CMK (cell line): ENCODE data around the gene MYO18A.
"Not testable (repeated sequence)": the region's sequence is repeated elsewhere in the genome, so short reads cannot be mapped to it uniquely, and the experiment has no call there.

Experiments
- DNase-seq: peaks from one replicate; pipeline ENCODE4 v3.0.0-alpha.2; 2010; ENCODE audit warnings: low read depth

Gene MYO18A

DNA sequence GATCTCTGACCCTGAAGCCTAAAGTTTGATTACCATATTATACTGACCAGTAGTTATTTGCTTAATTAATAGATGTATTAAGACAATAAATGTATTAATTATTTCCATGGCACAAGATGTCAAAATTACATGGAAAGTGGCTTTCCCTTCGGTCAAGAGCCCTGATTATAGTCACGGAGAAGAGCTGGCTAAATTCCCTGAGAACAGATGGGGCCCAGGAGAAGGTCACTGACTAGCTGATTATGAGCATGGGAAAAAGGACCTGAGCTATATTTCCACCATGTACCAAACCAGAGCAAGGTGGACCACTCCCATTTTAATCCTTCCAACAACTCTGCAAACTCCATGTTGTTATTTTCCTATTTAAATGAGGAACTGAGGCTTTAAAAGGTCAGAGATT, 12.9 kb upstream of the MYO18A start:
- no peak for DNase-seq

DNA sequence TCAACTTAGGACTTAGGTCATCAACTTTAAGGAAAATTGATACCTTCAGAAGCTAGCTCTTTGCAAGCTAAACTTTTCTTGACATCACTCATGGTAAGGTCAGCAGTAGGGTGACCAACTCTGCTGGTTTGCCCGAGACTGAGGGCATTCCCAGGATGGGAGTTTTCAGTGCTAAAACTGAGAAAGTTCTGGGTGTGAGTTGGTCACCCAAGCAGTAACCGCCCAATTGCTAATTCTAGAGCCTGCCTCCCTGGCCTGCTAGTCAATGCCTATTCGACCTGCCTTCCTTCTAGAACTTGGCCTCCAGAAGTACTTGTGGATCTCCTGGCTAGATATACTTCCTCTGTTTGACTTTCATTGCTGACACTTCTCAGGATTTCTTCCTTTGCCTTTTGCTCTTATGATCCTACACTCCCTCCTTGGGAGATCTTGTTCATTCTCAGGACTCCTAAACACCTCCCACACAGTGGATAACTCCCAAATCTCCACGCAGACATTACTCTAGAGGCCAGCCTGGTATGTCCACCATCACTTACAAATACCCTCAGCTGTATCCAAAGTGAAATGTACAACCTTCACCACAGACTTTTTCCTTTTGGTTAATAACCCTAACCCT, 10.5 kb upstream of the MYO18A start:
- DNase-seq, result no peak

DNA sequence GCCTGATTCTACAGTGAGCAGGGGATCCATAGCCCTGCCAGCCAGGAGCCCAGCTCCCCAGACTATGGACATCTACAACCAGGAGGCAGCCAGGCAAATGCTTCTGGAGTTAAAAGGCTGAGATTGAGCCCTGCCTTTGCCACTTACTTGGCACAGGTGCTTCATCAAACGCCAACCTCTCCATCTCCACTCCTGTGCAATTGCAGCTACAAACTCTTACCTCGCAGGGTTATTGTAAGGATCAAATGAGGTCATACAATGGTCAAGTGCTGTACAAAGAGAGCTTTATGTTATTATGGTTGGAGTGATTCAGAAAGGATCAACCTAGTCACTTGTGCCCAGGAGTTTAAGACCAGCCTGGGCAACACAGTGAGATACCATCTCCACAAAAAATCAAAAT, 9.8 kb upstream of the MYO18A start:
- no peak for DNase-seq

DNA sequence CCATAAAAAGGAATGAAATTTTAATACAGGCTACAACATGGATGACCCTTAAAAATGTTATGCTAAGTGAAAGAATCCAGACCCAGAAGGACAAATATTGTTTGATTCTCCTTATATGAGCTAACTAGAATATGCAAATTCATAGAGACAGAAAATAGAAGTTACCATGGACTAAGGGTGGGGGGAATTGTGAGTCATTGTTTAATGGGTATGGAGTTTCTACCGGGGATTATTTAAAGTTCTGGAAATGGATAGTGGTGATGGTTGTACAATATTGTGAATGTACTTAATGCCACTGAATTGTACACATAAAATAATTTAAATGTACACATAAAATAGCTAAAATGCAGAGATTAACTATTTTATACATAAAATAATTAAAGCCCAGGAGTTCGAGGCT, 9.2 kb upstream of the MYO18A start:
- DNase-seq, result no peak

DNA sequence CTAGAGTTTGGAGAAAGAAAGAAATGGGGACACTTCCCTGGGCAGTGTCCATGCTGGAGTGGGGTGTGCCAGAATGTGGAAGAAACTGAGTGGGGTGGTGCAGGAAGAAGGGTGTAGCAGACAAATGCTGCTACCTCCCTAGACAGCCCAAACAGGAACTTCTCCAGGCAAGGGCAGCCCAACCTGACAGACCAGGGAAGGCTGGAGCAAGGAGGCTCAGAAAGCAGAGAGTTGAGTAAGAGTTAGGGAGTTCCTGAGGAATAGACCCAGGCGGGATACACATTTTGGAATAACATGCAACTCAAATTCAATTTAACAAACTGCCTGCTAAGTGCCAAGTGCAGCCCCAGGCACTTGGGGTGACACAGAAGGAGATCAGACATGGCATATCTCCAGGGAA, 1.0 kb upstream of the MYO18A start:
- no peak for DNase-seq

DNA sequence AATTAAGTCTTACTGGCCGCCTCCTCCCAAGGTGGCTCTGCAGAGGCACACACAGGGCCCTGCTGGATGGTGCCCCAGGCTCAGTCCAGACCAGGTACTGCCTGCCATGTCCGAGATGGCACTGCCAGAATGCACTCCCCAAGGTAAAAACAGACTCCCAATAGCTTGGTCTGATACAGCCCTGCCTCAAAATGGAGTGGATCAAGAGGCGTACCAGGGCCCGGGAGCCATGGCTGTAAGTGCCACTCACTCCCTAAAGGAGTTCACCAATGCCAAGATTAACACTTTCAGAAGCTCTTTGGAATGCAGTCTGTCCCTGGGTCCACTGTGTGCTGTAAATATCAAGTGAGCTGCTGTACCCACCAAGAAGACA, 576 bp upstream of the MYO18A start:
- DNase-seq, result no peak

DNA sequence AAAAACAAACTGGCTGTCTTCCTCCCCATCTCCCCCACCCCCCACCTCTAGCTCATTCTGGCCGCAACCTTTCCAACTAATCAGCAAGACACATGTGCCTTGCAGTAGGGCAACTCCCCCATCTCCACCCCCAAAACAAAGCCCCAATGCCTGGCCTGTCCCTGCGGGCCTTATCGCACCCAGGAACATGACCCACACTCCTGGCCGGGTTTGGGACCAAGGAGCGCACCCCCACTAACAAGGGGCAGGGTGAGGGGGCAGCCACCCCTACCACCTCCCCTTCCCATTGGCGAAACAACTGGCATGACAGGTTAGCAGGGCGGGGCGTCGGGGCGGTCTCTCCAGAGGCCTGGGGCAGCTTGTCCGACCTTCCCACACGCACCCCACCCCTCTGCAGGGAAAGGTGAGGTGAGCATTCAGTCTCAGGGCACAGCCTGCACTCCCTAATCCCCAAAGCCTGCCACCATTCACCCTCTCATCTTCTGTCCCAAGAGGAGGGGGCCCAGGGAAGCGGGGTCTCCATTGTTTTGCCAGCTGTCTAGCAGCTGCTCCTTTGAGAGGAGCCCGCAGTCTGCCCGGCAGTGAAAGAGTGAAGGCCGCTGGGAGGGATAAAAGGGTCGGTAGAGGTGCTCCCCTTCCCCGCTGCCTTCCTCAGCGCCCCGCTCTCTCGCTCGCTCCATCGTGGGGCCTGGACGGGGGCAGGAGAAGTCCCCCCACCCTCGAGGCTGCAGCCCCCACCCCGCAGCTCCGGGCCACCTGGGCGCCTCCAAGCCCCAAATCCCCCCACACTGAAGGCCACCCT, 765 bp downstream of the MYO18A start:
- DNase-seq, result no peak

DNA sequence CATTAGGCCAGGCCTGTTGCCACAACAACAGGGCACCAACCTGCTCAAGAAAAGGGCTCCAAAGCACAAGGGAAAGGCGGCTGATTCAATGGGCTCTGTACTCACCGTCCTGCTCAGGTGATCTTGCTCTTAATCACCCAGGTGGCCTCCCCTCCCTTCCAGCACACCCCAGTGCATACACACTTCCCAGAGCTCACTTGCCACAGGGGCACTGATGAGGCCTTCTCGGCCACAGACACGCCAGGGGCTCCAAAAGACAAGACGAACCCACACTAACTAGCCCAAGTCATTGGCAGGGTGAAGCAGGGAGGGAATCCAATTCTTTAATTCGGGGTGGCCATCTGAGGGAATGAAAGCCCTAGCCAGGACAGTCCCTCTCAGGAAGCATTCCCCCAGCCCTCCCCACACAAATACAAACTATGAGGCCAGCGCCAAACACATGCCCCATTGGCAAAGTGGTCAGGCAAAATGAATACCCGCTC, 1.4 kb downstream of the MYO18A start:
- DNase-seq, result no peak

DNA sequence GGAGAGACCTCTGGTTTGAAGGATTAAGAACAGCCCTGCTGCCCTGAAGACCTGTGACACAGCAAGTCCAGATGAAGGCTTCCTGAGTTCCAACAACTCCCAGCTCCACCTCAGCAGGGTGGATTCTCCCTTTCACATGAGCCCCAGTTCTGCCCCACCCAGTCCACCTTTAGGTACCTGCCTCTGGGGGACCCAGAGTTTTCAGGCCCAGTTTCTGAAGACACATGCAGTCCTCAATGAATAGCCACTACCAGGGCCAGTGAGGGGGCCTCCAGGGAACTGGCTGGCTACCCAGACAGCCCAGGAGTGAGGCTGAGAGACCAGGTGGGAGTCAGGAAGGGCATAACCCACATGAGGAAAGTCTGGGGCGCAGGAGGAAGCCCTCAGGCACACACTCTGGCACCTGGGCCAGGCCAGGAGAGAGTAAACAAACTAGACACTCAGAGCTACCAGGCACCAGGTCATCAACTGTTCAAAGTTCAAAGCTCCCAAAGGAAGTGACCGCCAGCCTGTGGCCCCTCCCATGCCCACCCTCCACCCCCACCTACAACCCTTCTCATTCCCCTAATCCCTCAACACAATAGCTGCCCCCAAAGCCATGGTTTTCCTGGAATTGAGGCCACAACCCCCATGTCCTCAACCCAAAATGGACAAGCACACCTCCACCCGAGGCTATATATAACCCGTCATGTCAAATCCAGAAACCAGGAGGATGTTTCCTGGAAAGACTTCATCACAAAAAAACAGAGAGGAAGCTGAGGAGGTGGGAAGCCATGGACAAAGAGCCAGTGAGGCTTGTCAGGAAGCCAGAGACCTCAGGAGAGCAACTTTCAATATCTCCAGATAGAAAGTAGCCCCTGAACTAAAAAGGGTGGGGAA, 2.1 kb downstream of the MYO18A start:
- DNase-seq, result no peak

DNA sequence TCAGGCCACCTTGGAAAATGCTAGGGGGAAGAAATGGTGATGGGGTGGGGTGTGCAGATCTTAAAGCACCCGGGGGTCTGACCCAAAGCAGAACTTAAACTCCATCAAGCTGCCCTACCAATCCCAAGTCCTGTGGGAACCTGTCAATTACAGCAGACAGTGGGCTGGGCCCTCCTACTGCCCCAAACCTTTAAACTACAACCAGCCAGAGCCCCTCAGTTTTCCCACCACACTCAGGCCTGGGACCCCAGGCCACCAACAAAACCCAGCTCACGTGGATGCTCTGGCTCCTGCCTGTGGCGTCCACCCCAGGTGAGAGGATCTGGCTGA, 2.7 kb downstream of the MYO18A start:
- no peak for DNase-seq

DNA sequence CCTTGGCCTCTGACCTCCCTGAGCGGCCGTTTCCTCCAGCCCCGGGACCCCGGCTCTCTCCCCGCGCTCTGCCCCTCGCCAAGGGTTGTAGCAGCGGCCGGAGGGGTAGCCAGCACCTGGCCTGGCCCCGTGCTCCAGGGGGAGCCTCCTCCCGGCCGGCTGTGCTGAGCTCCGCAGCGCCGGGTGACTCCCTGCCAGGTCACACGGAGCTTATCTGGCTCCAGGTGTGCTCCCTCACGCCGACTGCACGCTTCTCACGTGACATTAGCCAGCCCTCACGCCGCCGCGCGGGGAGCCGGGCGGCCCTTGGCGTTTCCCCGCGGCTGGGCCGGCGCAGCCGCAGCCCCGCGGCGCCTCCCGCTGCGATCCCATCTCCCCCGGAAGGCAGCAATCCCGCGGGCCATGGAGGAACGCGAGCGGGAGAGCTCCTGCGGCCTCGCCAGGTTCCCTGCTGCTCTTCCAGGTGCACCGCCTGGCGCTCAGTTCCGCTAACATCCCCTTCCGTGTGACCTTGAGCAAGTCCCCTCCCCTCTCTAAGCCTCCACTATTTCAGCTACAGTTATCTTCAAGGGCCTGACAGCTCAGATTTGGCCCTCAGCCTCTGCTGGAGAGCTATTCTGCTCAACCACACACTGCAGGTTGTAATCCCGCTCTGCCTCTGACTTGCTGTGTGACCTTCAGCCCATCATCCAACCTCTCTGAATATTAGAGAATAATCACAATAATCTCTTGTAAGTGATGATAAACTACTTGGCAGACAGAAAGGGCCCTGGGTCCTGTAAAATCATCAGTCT, 3.4 kb downstream of the MYO18A start:
- no peak for DNase-seq

DNA sequence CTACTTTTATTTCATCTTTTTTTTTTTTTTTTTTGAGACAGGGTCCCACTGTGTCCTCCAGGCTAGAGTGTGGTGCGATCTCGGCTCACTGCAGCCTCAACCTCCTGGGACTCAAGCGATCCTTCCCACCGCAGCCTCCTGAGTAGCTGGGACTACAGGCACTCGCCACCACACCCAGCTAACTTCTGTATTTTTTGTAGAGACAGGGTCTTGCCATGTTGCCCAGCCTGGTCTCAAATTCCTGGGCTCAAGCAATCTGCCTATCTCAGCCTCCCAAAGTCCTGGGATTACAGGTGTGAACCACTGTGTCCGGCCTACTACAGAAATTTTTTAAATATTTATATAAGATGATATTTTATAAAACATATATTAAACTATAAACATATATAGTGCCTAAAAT, 4.8 kb downstream of the MYO18A start:
- no peak for DNase-seq

DNA sequence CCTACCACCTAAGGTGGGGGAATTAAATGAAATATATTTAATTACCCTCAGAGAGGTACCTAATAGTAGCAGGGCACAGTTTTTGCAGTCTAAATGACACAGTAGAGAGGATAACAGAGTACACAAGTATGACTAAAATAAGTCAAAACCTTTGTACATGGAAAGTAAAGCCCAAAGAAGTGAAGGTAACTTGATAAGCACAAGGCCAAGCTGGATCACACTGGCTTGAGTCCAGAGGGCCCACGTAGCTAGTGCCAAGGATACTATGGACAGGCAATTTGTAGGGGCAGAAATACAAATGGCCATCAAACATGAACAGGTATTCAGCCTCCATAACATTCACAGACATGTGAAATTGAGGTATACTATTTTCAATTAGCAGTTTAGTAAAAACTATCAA, 7.6 kb downstream of the MYO18A start:
- DNase-seq, result no peak

DNA sequence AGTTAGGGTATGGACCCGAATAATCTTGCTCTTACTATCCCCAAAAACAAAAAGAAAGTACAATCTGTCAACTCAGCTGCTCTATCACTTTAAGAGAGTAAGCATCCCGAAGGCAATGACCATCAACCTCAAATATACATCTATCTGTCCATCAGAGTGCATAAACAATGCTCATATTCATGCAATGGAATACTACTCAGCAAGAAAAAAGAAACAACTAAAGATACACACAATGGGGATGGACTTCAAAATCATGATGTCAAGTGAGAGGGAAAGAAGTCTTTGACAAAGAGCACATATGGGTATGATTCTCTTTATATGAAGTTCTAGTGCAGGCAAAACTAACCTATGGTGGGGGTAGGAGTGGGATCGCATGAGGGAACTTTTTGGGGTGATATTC, 9.5 kb downstream of the MYO18A start:
- no peak for DNase-seq

DNA sequence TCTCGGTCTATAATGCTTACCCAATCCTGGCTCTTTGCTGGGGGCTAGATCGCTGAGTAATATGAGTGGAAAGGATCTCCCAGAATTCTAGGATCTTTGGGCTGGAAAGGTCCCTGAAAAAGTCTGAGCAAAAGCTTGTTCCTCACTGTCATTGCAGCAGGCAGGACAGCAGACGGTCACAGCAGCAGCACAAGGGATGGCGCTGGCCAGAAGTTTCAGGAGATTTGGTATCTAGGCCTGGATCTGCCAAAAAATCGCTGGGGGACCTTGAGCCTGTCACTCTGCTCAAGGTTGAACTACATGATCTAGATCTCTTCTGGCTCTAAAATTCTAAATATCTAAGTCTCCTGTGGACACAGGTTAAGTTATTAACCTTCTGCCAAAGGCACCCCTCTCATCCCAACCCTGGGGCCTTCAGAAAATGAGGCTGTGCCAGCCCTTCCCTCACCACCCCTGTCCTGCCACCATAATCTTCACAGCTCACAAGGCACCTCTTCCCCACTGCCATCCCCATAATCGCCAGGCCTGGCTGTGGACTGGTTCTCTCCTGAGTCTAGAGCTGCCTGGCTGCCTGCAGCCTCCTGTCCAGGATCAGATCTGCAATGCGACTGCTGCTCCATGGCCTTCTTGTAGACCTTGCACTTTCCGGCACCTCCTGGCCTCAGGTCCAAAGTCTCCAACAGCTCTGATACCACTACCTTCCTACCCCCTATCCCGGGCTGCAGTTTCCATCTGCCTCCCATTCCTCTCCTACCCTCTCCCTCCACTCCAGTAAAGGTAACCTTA, 10.2 kb downstream of the MYO18A start:
- no peak for DNase-seq

DNA sequence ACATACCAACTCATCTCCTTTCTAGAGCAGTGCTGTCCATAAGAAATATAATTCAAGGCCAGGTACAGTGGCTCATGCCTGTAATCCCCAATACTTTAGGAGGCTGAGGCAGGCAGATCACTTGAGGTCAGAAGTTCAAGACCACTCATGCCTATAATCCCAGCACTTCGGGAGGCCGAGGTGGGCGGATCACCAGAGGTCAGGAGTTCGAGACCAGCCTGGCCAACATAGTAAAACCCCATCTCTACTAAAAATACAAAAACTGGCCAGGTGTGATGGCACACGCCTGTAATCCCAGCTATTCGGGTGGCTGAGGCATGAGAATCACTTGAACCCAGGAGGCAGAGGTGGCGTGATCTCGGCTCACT, 11.5 kb downstream of the MYO18A start:
- not testable (repeated sequence) for DNase-seq

DNA sequence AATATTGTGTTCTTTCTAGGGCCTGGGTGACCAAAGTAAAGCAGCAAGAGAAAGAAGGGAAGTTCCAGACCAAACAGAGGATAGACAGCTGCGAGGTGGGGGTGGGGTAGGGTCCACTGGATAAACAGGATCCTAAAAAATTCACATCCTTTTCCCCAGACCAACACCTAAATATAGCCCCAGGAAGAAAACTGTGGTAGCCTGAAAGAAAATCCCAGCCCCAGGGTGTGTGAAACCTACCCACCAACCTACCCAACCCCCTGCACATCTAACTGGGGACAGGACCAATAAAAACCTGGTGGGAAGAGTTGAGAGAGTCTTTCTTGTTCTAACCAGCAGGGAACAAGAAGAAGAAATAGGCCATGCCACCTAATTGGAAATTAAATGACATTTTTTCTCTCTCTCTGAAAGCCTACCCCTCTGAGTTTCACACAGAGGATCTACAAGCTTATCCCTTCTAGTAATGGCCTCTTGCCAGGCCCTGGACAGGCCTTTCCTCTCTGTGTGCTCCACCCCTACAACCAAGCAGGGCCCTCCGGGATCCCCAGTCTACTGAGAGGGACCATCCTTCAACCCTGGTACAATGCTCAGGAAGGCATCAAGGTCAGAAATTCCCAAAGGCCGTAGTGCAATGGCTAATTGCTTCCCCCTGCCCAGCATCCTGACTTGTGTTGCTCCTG, 12.0 kb downstream of the MYO18A start:
- no peak for DNase-seq

DNA sequence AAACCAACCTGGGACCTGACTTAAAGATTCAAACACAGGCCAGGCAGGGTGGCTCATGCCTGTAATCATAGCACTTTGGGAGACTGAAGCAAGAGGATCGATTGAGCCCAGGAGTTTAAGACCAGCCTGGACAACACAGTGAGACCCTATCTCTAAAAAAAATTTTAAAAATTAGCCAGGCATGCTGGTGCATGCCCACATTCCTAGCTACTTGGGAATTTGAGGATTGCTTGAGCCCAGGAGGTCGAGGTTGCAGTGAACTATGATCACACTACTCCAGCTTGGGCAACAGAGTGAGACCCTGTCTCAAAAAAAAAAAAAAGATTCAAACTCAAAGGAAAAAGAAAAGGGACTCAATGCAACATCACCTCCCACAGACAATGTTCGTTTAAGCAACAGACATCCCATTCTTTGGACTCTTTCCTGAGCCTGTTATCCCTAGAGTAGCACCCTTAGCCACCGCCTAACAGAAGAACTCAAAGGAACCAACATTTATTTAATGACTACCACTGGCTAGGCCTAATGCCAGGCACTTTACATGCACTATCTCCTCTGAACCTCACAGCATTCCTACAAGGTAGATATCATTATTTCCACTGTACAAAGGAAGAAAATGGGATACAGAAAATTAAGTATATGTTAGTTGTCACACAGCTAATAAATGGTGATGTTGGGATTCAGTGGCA, 12.7 kb downstream of the MYO18A start:
- DNase-seq, result no peak

DNA sequence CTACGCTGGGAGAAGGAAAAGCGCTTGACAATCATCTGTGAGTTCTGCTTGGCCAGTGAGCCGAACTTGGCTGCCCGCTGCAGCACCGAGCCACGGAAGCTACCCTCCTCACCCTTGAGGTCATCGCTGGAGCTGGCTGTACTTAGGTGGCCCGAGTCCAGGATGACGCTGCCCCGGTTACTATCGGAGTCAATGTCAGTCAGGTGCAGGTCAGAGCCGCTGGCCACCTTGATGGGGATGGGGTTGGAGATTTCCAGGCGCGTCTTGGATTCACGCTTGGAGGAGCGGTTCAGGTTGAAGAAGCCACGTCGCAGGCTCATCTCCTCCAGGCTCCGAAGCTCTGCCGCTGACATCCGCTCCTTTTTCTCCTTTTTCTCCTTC, 13.7 kb downstream of the MYO18A start:
- no peak for DNase-seq

DNA sequence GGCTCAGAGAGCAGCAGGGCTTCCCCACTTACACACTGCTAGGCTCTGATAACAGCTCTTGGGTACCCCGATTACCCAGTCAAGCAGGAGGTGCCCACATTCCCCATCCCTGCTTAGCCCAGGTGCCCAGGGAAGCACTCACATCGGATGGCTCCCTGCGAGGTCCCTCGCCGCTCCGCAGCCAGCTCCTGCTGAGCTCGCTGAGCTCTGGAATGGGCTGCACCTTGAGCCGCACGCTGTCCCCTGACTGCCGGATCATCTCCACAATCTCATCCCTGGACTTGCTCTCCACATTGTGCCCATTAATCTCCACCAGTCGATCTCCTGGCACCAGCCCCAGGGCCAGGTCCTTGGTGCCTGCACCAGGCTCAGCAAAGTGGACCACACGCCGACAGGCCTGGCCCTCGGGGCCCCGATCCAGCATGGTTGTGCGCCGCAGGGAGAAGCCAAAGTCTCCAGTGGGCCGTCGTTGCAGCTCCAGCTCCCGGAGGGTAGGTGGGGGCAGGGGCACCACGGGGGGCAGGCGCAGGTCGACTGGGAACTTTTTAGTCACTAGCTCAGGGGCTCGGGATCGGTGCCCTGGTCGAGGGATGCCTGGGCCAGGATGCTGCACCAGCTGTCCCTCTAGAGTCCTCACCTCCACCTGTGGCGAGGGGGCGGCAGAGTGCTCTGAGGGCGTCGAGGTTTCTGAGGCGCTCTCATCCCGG, 14.2 kb downstream of the MYO18A start:
- no peak for DNase-seq
